Activated gamma-delta T cell treated with anti-CD3 and anti-CD28 coated beads, Interleukin-2, amount 50 U/mL, for 16 hours (primary cell): ENCODE measurements around the gene ASB9.
"Not testable (repeated sequence)": the region's sequence is repeated elsewhere in the genome, so short reads cannot be mapped to it uniquely, and the experiment has no call there.

Experiments used
- DNase-seq: peaks from one replicate; pipeline ENCODE4 v3.0.0-alpha.2; 2020; ENCODE audit warnings: low read depth

The ASB9 gene, protein sequence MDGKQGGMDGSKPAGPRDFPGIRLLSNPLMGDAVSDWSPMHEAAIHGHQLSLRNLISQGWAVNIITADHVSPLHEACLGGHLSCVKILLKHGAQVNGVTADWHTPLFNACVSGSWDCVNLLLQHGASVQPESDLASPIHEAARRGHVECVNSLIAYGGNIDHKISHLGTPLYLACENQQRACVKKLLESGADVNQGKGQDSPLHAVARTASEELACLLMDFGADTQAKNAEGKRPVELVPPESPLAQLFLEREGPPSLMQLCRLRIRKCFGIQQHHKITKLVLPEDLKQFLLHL

DNA sequence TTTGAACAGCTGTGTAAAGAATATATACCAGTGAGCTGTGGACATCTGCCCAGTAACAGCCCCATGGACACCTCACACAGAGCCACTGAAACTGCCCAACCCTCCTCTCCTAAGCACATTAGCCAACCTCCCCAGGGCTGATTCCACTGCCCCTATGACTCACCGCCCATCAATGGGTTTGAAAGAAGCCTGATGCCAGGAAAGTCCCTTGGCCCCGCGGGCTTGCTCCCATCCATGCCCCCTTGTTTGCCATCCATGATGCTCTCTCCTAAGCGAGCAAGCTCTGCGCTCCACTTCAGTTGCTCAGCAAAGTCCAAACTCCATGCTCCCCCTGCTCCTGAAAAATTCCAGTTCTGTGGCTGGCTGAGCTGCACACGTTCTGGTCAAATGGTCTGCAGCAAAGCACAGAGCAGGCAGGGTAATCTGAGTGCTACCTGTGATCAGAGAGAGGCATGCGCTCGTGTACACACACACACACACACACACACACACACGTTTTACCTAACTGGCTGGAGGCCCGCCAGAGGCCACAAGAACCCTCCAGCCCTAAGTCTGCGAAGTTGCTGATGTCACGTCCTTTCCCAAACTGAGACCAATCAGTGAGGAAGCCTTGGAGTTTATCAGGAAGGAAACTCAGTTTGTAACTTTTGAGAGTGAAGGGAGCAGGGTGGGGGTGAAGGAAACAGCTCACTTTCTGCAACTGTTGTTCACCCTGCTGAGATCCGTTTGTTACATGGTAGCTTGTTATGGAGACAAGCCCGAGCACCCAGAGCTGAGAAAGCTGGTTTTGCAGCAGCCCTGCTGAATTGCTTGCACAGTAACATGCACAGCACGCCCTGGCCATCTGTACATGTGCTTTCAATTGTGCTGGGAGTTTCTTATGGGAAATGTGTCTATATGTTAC, at the start of gene ASB9:
Gene ASB9 (minus strand): TSS at position 466 of the 904 bp plus-strand sequence. CDS start 209 bp downstream, at position 257.
- DNase-seq = no peak

DNA sequence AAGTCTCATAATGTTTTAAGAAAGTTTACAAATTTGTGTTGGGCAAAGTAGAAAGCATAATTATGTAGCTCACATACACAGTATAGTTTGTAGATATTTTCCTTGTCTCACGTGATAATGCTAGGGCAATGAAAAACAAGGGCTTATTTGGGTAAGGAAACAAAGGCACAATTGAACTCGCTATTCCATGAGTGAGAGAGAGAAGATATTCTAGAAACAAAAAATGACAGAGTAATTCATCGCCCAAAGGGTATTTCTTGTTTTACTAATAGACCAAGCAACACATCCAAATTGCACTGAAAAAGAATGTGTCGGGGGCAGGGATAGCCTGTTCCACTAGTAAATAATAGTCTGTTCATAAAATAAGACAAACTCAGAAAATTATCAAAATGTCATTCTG, 49.2 kb upstream of the ASB9 start:
- no peak for DNase-seq

DNA sequence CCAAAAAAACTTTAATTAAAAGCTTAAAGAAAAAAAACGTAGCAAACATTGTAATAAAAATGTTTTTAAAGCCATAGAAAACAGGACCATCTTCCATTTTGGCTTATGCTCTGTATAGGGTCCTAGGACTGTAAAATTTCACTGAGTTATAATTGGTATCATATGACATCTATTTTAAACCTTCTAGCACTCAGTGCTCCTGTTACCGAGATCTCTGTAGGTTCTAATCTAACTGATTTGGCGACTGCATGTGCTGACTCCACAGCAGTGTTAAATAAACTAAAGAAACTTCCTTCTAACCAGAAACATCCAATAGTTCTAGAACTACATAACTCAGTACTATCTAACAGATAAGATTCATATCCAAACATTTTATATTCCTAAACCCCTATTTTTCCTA, 45.6 kb upstream of the ASB9 start, which contains the start of gene ASB11:
Gene ASB11 (minus strand): TSS at position 132 of the 400 bp plus-strand sequence. CDS start 35 bp downstream, at position 97.
- no peak for DNase-seq

DNA sequence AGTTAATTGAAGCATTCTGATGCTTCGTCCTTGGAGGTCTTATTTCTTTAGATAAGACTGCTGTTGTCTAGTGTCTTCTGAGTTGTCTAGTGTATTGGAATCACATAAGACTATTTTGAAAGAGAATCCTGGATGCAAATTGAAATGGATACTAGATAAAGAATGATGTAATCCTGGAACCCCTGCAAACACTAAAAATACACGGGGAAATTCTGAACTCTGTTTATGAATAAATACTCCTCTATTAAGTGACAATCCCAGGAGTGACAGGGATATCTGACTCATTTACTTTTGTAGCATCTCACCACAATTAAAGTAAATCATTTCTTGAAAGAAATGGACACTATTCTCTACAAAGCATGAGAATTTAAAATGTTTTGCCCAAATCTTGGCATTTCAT, 44.6 kb upstream of the ASB9 start:
- no peak for DNase-seq

DNA sequence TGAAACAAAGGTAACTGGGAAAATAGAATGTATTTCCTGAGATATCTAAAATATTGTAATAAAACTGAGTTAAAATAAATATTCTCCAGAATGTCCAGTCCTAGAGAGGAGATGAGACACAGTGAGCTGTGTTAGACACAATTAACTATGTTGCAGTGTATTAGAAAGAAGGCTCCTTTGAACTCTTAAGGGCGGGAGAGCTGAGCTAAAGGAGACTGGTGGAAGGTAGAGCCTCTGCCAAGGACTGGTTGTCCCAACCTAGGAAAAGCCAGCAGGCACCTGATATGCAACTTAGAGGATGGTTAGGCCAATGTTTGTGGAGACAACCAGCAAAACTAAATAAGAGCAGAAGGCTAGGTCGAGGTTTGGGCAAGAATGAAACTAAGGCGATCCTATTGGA, 41.2 kb upstream of the ASB9 start:
- DNase-seq = no peak

DNA sequence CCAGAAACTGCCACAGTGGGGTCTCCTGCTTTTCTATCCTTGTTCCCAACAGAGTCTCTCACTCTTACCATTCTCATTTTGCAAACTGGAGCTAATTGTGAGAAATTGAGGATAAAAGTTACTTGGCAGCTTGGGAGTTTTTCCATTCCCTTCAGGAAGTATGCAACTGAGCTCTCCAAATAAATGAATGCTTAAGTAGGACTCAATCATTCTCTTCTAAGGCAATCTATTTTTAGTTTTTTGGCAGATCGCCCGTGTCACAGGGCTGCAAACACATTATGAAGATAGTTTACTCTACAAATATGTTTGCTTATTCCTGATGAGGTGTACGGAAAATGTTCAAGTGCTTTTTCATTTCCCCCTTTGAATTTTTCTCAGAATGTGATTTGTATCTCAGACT, 40.2 kb upstream of the ASB9 start:
- DNase-seq = no peak

DNA sequence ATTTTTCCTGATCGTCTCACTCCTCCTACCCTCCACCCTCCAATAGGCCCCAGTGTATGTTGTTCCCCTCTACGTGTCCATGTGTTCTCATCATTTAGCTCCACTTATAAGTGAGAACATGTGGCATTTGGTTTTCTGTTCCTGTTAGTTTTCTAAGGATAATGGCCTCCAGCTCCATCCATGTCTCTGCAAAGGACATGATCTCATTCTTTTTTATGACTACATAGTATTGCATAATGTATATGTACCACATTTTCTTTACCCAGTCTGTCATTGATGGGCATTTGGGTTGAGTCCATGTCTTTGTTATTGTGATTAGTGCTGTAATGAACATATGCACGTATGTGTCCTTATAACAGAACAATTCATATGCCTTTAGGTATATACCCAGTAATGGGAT, 36.0 kb upstream of the ASB9 start:
- DNase-seq = not testable (repeated sequence)

DNA sequence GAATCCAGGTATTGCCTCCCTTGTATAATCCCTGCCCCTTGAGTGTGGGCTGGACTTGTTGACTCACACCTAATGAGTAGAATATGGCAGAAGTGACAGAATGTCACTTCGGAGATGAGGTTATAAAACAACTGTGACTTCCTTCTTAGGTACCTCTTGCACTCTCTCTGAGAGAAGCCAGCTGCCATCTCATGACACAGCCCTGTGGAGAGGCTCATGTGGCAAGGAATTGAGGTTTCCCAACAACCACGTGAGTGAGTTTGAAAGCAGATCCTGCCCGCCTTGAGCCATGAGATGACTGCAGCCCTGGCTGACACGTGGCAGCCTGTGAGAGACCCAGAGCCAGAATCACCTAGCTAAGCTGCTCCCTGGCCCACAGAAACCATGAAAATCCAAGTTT, 32.0 kb upstream of the ASB9 start:
- no peak for DNase-seq

DNA sequence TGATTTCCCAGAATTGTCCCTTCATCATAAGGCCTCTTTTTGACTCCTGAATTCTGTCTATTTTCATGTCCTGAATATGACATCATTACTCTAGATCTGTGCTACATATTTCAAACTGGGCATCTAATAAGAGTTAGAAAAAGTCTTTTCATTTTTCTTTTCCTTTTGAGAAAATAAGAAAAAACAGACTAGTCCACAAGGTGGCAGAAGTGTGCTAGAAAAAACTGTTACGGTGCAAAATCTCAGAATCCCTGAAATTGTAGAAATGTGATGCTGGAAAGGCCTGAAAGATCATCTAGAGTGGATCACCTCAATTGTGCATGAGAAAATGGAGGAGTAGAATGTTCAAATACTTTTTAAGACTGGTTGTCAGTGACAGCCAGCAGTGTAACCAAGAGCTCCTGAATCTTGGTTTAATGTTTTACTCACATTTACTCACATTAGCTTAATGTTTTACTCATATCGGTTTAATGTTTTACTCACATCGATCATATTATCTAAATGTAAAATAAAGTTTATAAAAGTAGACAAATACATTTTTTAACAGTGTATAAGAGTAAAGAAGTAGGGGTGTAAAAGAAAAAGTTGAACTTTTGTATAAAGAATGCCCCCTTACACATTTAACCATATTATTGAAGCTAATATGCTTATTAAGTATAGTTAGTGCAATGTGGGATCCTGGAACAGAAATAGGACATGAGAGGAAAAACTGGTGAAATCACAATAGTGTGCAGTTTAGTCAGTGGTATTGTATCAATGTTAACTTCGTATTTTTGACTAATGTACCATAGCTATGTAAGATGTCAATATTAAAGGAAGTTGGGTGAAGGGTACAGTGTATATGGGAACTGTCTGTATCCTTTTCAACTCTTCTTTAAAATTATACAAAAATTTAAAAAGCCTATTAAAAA, 30.3 kb upstream of the ASB9 start:
- DNase-seq = no peak

DNA sequence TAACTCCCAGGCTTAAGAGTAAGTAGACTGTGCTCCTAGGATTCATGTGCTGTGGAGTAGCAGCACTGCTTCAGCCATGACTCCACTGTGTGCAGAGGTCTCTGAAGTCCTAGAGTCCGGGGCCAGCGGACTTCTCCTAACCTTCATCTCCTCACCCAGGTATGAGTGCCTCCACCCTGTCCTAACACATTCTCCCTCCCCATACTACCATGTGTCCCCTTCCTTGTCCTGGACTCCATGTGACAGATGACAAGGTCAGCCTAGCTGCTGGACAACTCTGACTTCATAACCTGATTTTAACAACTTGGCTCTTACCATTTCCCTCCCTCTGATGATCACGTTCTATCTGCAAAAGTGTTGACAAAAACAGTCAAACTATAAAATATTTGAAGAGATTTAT, 28.9 kb upstream of the ASB9 start:
- DNase-seq = no peak

DNA sequence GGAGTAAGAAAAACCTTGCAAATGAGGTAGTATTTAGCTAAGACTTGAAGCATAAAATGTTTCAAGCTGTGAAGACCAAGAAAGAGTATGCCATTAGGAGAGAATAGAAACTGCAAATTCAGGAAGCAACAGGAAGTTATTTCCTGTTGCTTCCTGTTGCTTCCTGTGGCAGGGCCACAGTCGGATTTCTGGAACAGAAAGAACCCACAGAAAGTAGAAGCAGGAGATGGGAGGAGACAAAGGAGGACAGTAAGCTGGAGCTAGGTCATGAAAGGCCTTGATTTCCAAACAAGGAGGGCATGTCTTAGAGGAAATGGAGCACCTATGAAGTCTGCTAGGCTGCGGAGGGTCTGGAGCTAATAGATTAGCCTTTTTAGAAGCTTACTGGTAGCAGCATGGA, 28.3 kb upstream of the ASB9 start:
- no peak for DNase-seq

DNA sequence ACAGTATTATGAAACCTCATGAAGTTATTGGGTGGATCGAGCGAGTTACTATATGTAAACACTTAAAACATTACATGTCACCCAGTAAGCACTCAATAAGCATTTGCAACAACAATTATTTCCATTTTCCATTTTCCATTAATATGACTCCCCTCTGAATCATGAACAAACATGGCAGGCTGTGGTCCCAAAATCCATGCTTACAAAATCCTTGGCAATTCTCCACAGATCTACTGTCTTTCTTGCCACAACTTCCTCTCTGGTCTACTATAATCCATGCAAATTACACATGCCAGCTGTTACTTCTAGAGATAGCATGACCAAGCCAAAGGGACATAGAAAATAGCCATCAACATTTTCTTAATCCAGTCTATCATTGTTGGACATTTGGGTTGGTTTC, 23.6 kb upstream of the ASB9 start:
- no peak for DNase-seq

DNA sequence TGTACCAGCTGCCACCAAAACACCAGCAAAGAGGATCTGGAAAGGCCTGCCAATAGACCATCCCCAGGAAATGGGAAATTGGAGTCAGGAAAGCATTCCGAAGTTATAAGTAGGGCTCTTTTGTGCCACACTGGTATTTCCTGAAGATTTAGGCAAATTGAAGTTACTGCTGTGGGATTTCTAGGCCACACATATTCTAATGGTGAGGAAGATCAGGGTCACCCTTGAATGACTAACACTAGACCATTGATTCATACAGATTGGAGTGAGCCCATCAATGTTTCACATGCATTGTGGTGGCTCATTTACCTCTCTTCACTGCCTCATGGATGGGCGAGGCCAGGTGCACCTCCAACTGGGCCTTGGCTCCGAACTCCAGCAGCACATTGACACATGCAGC, 23.0 kb upstream of the ASB9 start:
- DNase-seq = no peak

DNA sequence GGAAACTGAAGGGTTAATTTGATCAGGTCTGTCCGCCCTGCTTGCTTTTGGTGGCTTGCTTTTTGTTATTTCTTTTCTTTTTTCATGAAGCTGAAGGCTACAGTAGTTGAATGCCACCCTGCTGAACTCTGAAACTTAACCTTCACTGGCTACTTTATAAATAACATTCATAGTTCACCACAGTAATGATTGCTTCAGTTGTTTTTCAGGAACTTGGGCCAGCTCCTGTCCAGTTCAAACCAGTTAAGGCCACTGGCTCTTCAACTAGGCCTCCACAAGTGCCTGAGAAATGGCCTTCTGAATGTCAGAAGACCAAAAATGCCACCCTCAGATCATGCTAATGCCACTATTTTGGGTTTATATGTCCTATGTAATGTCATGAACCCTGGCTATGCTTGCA, 7.7 kb upstream of the ASB9 start:
- no peak for DNase-seq

DNA sequence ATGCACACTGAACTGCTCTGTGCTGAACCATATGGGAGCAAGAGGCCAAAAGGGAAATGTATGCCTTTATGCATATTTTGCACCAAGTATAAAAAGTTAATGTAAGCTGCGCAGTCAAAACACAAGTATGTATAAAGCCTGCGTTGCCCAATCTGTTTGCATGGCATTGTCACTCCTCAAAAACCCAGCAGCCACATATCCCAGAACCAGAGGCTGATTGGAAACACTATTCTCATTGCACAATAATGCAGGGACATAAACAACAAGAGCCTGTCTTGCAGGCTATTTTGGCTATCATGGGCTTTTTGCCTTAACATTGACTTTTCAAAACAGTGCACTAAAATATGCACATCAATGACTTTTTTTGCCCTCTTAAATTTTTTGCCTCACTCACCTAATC, 5.1 kb upstream of the ASB9 start:
- DNase-seq = no peak

DNA sequence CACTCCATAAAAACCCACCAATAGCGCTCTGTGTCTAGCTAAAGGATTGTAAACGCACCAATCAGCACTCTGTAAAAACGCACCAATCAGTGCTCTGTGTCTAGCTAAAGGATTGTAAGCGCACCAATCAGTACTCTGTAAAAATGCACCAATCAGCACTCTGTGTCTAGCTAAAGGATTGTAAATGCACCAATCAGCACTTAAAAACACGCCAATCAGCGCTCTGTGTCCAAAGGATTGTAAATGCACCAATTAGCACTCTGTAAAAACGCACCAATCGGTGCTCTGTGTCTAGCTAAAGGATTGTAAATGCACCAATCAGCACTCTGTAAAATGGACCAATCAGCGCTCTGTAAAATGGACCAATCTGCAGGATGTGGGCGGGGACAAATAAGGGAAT, 3.4 kb upstream of the ASB9 start:
- DNase-seq = not testable (repeated sequence)

DNA sequence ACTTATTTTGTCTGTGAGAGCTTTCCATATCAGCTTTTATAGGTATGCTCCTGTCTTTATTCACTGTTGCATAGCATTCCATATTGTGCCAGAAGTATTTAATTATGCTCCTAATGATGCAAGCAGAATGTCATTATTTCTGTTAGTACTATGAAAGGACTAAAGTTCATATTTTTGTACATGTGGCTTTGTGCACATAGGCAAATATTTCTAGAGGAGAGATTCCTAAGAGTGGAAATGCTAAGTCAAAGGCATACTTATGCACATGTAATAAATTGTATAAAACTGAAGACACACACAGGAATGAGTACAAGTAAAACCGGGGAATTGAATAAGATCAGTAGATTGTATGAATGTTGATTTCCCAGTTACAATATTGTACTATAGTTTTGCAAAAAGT, 1.9 kb upstream of the ASB9 start:
- DNase-seq = no peak

DNA sequence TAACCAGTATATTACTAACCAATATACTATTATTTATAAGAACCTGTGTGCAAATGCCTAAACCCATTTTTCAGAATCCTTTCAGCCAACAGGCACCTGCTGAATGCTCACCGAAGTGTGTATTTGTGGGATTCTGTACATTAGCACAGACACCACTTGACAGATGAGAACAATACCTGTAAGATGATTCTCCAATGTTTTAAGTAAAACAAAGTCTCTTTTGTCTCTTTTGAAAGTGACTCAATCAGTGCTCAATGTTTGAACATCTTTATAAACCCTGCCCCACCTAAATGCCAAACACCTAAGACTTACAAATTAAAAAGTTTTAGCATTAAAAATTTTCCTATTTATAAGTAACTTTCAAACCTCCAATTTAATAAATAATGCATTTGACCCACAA, 763 bp downstream of the ASB9 start:
- DNase-seq = no peak

DNA sequence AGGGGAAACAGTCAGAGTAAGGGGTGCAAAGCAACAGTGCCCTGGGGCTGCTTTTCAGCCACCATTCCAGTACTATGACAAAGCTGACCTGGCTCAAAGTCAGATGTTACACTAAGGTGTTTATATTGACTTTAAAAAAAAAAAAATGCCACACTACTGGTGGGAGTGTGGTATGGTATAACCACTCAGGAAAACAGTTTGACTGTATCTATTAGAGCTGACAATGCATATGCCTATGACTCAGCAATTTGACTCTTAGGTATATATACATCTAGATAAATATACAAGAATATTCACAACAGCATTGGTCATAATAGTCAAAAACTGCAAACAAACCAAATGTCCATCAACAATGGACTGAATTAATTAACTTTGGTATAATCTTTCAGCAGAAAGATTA, 15.0 kb downstream of the ASB9 start:
- DNase-seq = no peak

DNA sequence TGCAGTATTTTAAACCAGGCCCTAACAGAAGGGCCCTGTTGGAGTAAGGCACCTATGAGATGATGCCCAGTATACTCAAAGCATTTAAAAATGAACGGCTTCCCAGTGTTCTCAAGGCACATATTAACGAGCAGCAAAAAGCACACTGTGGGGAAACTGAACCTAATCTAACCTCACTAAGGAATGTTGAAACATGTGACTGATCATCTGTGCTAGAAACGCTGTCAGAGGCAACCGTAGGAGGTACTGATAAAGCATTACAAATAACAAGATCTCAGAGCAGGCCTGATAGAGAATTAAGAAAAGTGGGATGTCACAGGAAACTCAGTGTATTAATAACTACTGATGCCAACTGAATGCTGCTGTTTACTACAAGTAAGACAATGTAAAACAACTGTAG, 24.0 kb downstream of the ASB9 start:
- DNase-seq = no peak

DNA sequence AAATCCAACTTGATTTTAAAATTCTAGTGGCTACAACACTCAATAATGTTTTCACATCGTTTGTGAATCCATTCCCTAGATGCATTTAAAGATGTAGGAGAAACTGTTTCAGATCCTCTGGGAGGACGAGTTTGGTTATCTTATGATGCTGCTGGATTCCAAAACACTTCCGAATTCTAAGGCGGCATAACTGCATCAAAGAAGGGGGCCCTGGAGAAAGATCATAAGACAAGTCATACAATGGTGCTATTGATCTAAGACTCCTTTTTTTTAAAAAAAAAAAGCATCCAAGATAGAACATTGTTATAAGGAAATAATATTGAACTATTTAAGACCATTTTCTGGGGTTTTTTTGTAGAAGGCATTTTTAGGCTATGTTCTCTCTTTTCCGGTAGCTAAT, 25.5 kb downstream of the ASB9 start:
- DNase-seq = no peak

DNA sequence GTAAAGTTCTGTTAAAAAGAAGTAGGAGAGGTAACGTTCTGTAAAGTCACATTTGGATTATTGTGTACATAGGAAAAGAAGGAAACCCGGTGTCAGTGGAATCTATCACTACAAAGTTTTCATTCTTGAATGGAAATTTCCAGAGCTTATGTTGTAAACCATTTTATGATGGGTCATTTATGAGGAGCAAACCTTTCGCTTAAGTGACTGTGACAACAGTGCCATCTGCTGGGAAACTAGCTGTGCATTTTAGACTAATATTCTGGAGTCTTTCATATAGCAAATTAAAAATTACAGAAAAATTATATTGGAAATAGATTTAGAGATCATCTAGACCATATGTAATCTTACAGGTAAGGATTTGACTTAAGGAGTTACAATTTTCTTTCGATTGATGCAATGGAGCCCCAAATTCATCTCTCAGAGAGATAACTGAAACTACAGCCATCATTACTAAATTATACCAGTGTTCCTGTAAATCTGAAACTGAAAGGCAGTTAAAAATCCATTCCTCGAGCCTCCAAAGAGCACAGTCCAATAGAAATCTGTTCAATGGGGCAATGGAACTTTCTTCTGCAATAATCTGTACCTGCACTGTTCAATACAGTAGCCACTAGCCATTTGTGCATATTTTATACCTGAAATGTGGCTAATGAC, 26.9 kb downstream of the ASB9 start:
- DNase-seq = no peak
